ENCODE data around the gene TMEM108.

Gene TMEM108

GRCh38 chr3:133117342-133117741 lies 79.2 kb downstream of the TMEM108 start:
- DNase-seq (ENCODE audit: low read depth in 2 of 2): no peak

GRCh38 chr3:133119176-133119575 lies 81.0 kb downstream of the TMEM108 start:
- no peak for DNase-seq (ENCODE audit: low read depth in 2 of 2)

- no peak for DNase-seq (ENCODE audit: low read depth in 2 of 2)
These were observed 83.3 kb downstream of the TMEM108 start for GRCh38 chr3:133121450-133121849.

DNA sequence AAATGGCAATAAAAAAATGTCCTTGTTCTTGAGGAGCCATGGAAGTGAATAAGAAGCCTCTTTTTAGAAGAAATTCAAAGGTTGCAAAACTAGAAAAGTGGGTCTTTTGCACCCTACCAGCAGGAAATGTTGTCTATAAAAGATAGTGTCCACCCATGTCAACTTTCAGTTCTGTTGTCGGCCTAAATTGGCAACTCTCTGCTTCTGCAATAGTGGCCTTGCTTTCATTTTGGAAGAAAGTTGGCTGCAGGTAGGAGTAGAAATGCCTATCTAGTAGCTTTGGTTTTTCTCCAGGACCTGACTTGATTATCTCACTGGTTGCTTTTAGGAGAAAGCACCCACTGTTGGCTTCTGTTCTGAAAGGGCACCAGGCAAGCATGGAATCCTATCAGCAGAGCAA lies 85.4 kb downstream of the TMEM108 start:
- DNase-seq (ENCODE audit: low read depth in 2 of 2): no peak

DNA sequence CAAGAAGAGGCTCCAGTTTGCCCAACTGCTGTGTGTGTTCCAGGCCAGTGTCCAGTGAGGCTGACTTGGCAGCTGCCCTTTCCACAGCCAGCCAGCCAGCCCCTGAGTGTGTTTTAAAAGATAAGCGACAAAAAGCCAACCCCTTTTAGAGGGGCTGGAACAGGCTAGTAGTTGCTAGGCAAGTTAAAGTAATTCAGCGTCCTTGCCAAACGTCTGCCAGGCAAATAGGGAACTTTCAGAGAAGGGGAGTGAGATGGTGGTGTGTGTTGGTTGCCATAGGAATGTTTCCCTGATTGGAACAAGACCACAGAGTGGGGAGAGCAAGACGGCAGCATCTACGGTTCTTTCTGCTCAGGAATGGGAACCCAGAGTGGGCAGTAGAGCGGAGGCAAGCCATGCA lies 86.3 kb downstream of the TMEM108 start:
- no peak for DNase-seq (ENCODE audit: low read depth in 2 of 2)

DNA sequence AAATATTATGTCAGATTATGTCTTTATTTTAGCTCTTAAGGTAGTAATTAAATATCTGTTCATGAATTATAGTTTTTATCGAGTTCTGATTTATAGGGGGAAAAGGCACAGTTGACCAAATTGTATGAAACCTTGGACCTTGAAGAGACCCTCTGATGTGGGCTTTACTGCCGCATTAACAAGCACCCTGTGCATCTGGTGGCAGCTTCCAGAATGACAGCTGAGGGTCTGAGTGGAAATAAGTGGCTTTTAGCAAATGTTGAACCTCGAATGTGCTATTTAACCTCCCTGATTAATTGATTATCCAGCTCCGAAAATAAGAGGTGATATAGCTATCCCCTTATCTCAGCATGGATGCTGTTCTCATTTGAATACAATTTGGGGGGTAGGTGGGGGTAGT lies 87.0 kb downstream of the TMEM108 start:
- DNase-seq (ENCODE audit: low read depth in 2 of 2): no peak

DNA sequence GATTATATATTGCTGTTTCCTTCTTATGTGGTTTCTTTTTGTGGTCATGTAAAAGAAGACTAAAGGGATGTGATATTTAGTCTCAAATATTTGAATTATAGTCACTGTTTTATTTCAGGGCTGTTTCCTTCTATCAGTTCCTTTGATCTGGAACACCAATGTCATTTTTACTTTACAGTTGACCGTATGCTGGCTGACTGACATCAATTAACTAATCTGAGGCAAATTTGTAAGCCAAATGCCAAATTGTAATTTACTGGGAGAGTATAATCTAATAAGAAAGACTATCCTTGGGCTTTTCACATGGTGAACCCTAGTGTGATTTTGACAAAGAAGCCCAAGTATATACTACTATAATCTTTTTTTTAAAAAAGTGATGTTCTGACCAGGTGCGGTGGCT lies 87.6 kb downstream of the TMEM108 start:
- no peak for DNase-seq (ENCODE audit: low read depth in 2 of 2)

DNA sequence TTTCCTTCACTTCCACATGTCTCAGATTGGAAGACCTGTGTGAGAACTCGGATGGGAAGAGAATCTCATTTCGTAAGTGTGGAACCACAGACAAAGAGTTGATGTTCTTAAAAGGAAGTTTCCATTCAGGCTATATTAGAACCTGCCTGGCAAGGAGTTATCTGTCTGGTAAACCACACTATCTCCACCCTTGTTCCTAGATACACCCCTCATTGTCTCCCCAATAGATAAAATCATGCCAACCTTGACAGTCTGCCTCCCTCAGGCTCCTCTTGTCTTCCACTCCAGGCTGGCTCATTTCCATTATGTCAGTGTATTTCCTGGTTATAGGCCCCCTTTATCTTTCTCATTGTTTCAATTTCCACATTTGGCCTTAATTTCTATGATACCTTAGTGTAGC lies 89.2 kb downstream of the TMEM108 start:
- no peak for DNase-seq (ENCODE audit: low read depth in 2 of 2)

GRCh38 chr3:133130168-133130567 lies 92.0 kb downstream of the TMEM108 start:
- no peak for DNase-seq (ENCODE audit: low read depth in 2 of 2)

GRCh38 chr3:133135306-133135705 lies 97.1 kb downstream of the TMEM108 start:
- no peak for DNase-seq (ENCODE audit: low read depth in 2 of 2)

DNA sequence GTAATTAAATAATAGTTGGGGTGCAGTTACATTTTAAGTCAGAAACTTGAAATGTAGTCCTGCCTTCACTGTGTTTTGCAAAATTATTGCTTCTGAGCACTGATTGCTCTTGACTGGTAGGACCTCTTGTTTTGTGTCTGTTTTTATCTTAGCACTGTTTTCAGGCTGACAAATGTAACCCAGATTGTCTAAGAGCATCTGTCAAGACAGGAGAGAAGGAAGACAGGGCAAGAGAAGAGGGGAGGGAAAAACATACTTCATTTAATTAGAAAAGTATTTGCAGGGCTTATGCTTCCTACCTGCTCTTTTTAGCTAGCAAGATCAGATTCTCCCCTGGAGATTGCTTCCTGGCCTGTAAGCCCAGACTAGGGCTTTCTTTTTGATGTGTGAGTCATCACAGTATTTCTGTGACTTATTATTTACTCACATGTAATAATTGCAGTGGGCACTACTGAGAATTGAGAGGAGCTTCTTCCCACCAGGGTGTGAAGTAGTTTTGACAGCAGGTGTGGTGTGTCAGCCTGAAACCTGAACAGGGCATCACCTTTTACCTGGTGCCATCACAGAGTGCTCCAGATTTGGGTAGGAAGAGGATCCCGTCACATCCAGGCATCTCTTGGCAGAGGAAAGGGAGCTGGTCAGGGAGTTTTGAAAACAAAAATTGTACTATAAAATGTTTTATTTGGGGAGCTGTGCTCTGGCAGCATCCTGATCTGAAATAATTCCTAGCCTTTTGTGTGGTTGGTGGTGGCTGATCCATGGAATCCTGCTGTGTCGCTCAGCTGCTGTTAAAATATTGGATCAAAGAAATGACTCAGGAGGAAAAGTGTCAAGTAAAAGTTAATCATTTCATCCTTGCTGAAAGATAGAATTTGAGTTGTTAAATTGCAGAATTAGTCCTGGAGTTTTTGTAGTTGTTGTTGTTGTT lies 98.2 kb downstream of the TMEM108 start:
- no peak for DNase-seq (ENCODE audit: low read depth in 2 of 2)

- DNase-seq (ENCODE audit: low read depth in 2 of 2): no peak
These were observed 99.1 kb downstream of the TMEM108 start for GRCh38 chr3:133137042-133137996.

DNA sequence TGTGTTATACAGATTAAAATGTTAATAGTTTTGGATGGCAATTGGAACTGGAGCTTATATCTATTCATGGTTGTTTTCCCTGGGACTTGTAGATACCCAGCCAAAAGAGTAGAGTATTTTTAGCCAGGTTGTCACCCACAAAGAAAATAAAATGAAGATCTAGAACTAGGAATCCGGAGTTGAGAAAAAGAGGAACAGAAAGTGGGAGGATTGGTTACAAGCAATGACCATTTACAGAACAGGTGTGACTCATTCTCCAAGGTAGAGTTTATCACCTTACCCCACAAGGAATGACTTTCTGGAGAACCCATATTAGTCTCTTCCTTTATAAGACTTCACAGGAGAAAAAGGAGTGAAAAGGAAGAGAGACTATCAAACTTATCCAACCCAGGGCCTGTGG lies 99.8 kb downstream of the TMEM108 start:
- DNase-seq (ENCODE audit: low read depth in 2 of 2): no peak

GRCh38 chr3:133152056-133152455 lies 113.9 kb downstream of the TMEM108 start:
- DNase-seq (ENCODE audit: low read depth in 2 of 2): no peak

- no peak for DNase-seq (ENCODE audit: low read depth in 2 of 2)
These were observed 114.6 kb downstream of the TMEM108 start for GRCh38 chr3:133152681-133153220.

DNA sequence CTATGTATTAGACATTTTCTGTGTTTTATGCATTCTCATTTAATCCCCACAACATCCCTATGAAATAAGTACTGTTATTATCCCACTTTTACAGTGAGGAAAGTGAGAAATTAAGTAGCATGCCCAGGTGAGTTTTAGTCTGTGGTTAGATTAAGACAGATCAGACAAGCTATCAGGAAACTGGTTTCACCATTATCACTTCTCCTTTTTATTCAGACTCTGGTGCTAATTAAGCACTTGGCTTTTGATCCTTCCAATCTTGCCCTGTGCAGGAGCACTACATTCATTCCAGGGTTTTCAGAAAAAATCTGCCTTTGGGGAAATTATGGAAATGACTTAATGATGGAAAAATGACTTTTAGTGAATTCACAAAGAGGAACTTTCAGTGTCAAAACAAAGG lies 115.2 kb downstream of the TMEM108 start:
- no peak for DNase-seq (ENCODE audit: low read depth in 2 of 2)

GRCh38 chr3:133157716-133158115 lies 119.5 kb downstream of the TMEM108 start:
- DNase-seq (ENCODE audit: low read depth in 2 of 2): no peak

DNA sequence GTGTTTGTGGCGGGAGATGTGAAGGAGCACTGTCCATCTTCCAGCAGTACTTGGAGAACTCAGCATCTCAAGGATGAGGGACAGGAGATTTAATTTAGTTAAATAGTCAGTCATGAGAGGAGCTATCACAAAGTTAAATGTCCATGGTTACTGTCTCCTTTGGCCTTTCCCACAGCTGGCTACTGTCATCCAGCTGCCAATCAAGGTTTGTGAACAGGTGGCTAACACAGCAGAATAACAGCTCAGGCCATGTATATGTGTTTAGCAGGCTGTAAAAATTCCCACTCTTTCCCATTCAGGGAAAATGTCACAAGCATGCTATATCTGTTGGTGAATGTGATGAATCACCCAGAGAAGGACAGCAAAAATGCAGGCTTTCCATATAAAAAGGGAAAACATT lies 120.5 kb downstream of the TMEM108 start:
- DNase-seq (ENCODE audit: low read depth in 2 of 2): no peak

DNA sequence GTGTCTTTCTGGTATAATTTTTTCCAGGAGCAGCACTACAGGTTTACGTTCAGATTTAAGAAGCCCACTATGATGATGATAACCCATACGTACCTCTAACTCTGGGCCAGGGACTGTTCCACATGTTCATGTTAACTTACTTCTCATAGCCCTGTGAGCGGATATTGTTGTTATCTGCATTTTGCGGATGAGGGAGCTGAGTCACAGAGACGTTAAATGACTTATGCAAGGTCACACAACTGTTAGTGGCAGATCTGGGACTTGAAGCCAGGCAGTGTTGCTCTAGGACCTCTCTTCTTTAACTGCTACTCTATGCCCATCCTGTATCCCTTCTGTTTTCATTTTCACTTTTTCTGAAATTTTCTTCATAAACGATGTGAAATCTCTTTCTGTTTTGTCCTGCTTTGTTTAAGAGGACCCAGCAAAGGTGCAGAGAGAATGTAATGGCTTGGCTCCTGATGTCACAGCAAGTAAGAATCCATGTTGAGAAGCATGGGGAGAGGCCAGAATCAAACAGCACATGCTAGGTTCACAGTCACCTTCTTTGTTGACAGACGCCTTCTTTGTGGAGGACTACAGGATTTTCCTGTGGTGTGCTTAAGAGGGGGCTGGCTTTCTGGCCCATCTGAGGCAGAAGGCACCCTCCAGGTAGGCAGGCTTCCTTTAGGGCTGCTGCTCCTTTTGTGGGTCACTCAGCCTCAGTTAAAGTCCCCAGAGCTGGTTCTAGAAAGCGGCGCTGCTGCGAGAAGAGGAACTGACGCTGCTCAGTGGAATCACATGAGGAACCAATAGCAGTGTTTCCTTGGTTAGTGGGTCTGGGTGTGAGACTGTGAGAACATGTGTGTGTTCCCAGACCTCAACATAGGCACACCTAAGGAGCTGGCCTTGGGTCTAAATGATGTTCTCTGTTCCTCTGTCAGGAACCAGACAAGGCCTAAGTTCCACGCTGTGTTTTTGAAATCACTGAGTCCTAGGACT lies 121.6 kb downstream of the TMEM108 start:
- no peak for DNase-seq (ENCODE audit: low read depth in 2 of 2)

GRCh38 chr3:133161656-133162055 lies 123.5 kb downstream of the TMEM108 start:
- no peak for DNase-seq (ENCODE audit: low read depth in 2 of 2)

DNA sequence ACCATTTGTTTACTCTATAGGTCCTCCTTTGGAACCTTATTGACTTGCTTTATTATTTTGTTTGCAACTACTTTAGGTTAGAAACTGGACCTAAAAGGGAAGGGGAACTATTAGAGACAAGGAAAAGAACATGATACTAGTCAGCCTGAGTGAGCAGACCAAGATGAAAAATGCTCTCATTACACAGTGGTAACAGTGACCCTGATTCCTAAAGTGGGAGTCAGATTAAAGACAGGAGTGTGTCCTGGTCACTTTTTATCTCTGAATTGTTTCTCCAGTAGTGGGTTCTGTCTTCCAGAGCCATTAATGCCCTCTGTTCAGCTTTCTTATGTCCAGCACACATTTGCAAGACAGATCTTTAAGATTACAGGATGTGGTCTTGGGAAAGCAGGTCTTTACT lies 124.1 kb downstream of the TMEM108 start:
- no peak for DNase-seq (ENCODE audit: low read depth in 2 of 2)
